Activated gamma-delta T cell (primary cell): ENCODE results near the gene DLGAP4.

ENCODE experiments used
- DNase-seq: peaks from one replicate; lab custom pipeline; 2025; lab: John Stamatoyannopoulos, UW

DLGAP4 gene

GRCh38 chr20:36274181-36274841 is 31.8 kb upstream of the DLGAP4 start:
- DNase-seq: no peak

- DNase-seq: no peak
These were observed 31.1 kb upstream of the DLGAP4 start for GRCh38 chr20:36275011-36275410.

- no peak for DNase-seq
These were observed 30.5 kb upstream of the DLGAP4 start for GRCh38 chr20:36275441-36276189.

- DNase-seq: no peak
These were observed 28.6 kb upstream of the DLGAP4 start for GRCh38 chr20:36277546-36277945.

- DNase-seq: no peak
These were observed 26.8 kb upstream of the DLGAP4 start for GRCh38 chr20:36279362-36279761.

- DNase-seq: no peak
These were observed 26.4 kb upstream of the DLGAP4 start for GRCh38 chr20:36279776-36280175.

GRCh38 chr20:36281785-36282380 is 24.3 kb upstream of the DLGAP4 start:
- no peak for DNase-seq

- no peak for DNase-seq
These were observed 21.4 kb upstream of the DLGAP4 start for GRCh38 chr20:36284751-36285150.

GRCh38 chr20:36285746-36286447 is 20.2 kb upstream of the DLGAP4 start:
- no peak for DNase-seq

GRCh38 chr20:36297656-36298055 is 8.5 kb upstream of the DLGAP4 start:
- DNase-seq: no peak

- no peak for DNase-seq
These were observed 8.1 kb upstream of the DLGAP4 start for GRCh38 chr20:36298061-36298460.

- no peak for DNase-seq
These were observed 7.3 kb upstream of the DLGAP4 start for GRCh38 chr20:36298795-36299339.

GRCh38 chr20:36299459-36299858 is 6.7 kb upstream of the DLGAP4 start:
- no peak for DNase-seq

- DNase-seq: no peak
These were observed 4.6 kb upstream of the DLGAP4 start for GRCh38 chr20:36301359-36302119.

GRCh38 chr20:36303020-36303595 is 3.0 kb upstream of the DLGAP4 start:
- no peak for DNase-seq

GRCh38 chr20:36303831-36304230 is 2.3 kb upstream of the DLGAP4 start:
- DNase-seq: no peak

GRCh38 chr20:36304786-36305495 is 1.2 kb upstream of the DLGAP4 start:
- no peak for DNase-seq

GRCh38 chr20:36306553-36307411 is 643 bp downstream of the DLGAP4 start:
- DNase-seq: no peak
